Cerebellar nuclear complex (tissue), 1 donor: ENCODE measurements around the gene SYCE3.
A peak's percentile ranks its signal among the peaks of the same experiment; 100 is the strongest.

Experiments used
- DNase-seq, 2 experiments: peaks; one replicate each; lab custom pipeline; 2025; lab: John Stamatoyannopoulos, UW

SYCE3 gene

GRCh38 chr22:50531546-50531961 is 31.2 kb downstream of the SYCE3 start:
- DNase-seq = no peak

- DNase-seq = no peak
Measured at GRCh38 chr22:50530877-50531545, 31.7 kb downstream of the SYCE3 start.

GRCh38 chr22:50530580-50530876 is 32.2 kb downstream of the SYCE3 start:
- no peak for DNase-seq

GRCh38 chr22:50529897-50530579 is 32.7 kb downstream of the SYCE3 start, which contains the start of gene TYMP:
Gene TYMP (minus strand): TSS chr22:50530012. CDS start chr22:50529709, 303 bp downstream.
- no peak for DNase-seq

- DNase-seq = no peak
Measured at GRCh38 chr22:50529416-50529896, 33.3 kb downstream of the SYCE3 start.

GRCh38 chr22:50528682-50529415 is 33.9 kb downstream of the SYCE3 start:
- no peak for DNase-seq

- DNase-seq = no peak
Measured at GRCh38 chr22:50527921-50528681, 34.6 kb downstream of the SYCE3 start.

GRCh38 chr22:50526834-50527801 is 35.6 kb downstream of the SYCE3 start:
- DNase-seq = no peak

GRCh38 chr22:50526108-50526833 is 36.4 kb downstream of the SYCE3 start:
- no peak for DNase-seq

GRCh38 chr22:50525858-50526107 is 36.9 kb downstream of the SYCE3 start:
- no peak for DNase-seq

GRCh38 chr22:50525104-50525857 is 37.4 kb downstream of the SYCE3 start, which contains the start of gene SCO2:
Gene SCO2 (minus strand): TSS chr22:50525598. CDS start chr22:50524411, 1,187 bp downstream.
- DNase-seq = peak in 1 of 2 experiments; percentile 68

GRCh38 chr22:50524676-50525103 is 38.0 kb downstream of the SYCE3 start:
- DNase-seq = no peak

- DNase-seq = no peak
Measured at GRCh38 chr22:50523806-50524675, 38.7 kb downstream of the SYCE3 start.

- no peak for DNase-seq
Measured at GRCh38 chr22:50523458-50523805, 39.3 kb downstream of the SYCE3 start.

- no peak for DNase-seq
Measured at GRCh38 chr22:50522806-50523438, 39.8 kb downstream of the SYCE3 start.

GRCh38 chr22:50522208-50522805 is 40.4 kb downstream of the SYCE3 start:
- DNase-seq = no peak

GRCh38 chr22:50521710-50522109 is 41.0 kb downstream of the SYCE3 start:
- DNase-seq = no peak
